IMR-90 (cell line): ENCODE measurements around the gene DDR1.
"Not testable (repeated sequence)": the region's sequence is repeated elsewhere in the genome, so short reads cannot be mapped to it uniquely, and the experiment has no call there.

Experiments
- CTCF ChIP-seq: conservative IDR thresholded peaks from 2 replicates; pipeline ENCODE4 v1.5.1; 2012; ENCODE audit warnings: mild to moderate bottlenecking, low read depth, low read length, improper control_type of control experiment
- ELK1 ChIP-seq: fragments of 150-350 bp; IDR thresholded peaks from 2 replicates; pipeline ENCODE4 v1.6.1; 2016; ENCODE audit warnings: low read depth, mild to moderate bottlenecking, low read length, moderate library complexity, borderline replicate concordance
- MAZ ChIP-seq: IDR thresholded peaks from 2 replicates; pipeline ENCODE4 v1.6.1; 2012; ENCODE audit warnings: low read depth, mild to moderate bottlenecking, low read length, improper control_type of control experiment, moderate library complexity, borderline replicate concordance
- POLR2A ChIP-seq: IDR thresholded peaks from 2 replicates; pipeline ENCODE4 v1.6.1; 2012; ENCODE audit warnings: mild to moderate bottlenecking, low read depth, low read length
- RAD21 ChIP-seq: IDR thresholded peaks from 2 replicates; pipeline ENCODE4 v1.6.1; 2012; ENCODE audit warnings: low read length, improper control_type of control experiment

GRCh38 chr6:30910473-30910872 is 26.2 kb downstream of the DDR1 start:
- TF ChIP-seq CTCF, POLR2A, ELK1, MAZ, RAD21: not testable (repeated sequence)
